ENCODE measurements around the gene EPHB1. TPM values are rescaled to one million over a fixed set of nuclear protein-coding genes. Genes with fewer than 3 reads are reported as not detected.

The EPHB1 gene
- total and polyA plus RNA-seq, 2 donors (not counting 3 experiments of a cell fraction or from before 2014, with no cell fraction given), result 1.3 to 5.2 TPM

DNA sequence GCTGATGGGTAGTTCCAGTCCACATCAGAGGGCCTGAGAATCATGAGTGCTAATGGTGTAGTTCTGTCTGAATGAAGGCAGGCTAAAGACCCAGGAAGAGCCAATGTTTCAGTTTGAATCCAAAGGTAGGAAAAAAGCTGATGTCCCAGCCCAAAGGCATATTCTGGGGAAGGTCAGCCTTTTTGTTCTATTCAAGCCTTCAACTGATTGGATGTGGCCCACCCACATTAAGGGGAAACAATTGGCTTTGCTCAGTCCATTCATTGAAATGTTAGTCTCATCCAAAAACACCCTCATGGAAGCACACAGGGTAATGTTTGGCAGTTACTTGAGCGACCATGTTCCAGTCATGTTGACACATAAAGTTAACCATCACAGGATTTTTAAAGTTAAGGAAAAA is 25.9 kb downstream of the EPHB1 start:
- H4K20me1 ChIP-seq (replicated peaks; ENCODE audit: control insufficient read depth, extremely low read depth, insufficient read depth, low read length), result no peaks in the 10 kb centered on the region
- H2AFZ ChIP-seq (ENCODE audit: low read depth, low read length), result no peak overlapping the region
- ChIA-PET CTCF (no interaction called here), POLR2A (no interaction called here)
- H3K4me2 ChIP-seq (ENCODE audit: insufficient read depth, low read length), result no peak overlapping the region
- H3K9me3 ChIP-seq (replicated peaks; ENCODE audit: control insufficient read depth, insufficient read depth, low read length), result no peaks in the 10 kb centered on the region
- intact Hi-C loops (cut with micrococcal nuclease) (no loop called here), dilution Hi-C loops (cut with MboI; ENCODE audit: extremely low pct_ligation_motif_present, low sequenced_read_pairs) (no loop called here)
- no peak for TF ChIP-seq FOS (IDR thresholded peaks at IDR 0.05; ENCODE audit: borderline replicate concordance, insufficient read depth, low read length)
- no peak for TF ChIP-seq GATA2 (IDR thresholded peaks at IDR 0.05; ENCODE audit: insufficient read depth, insufficient read length, low read depth, low read length)
- no peak for TF ChIP-seq CTCF (IDR thresholded peaks at IDR 0.05; ENCODE audit: extremely low read depth in 1 of 2, insufficient read depth in 1 of 2, low read depth in 1 of 2, low read length in 2 of 2)
- TF ChIP-seq MAX (IDR thresholded peaks at IDR 0.05; ENCODE audit: insufficient read depth, insufficient read length), result no peak
- no peak for TF ChIP-seq EZH2 (IDR thresholded peaks at IDR 0.05; ENCODE audit: borderline replicate concordance, low read depth, low read length, severe bottlenecking)
- no peak for TF ChIP-seq POLR2A (IDR thresholded peaks at IDR 0.05; ENCODE audit: low read depth, low read length)
- no peak for TF ChIP-seq JUN (IDR thresholded peaks at IDR 0.05; ENCODE audit: borderline replicate concordance, insufficient read depth, insufficient read length, low read depth)
- no peak for TF ChIP-seq POLR2AphosphoS5 (IDR thresholded peaks at IDR 0.05; ENCODE audit: insufficient read depth, low read depth, low read length)
- TF ChIP-seq MYC (IDR thresholded peaks at IDR 0.05; ENCODE audit: low read depth, low read length), result no peak
- H3K27me3 ChIP-seq (ENCODE audit: control insufficient read depth in 2 of 2, insufficient read depth in 2 of 2, low read length in 2 of 2), result no peaks in the 10 kb centered on the region
- no peaks in the 10 kb centered on the region for H3K79me2 ChIP-seq (ENCODE audit: control insufficient read depth, insufficient read depth, low read length)
- no peak overlapping the region for H3K27ac ChIP-seq (ENCODE audit: insufficient read depth, low read depth, low read length)
- no peak for FAIRE-seq
- H3K9ac ChIP-seq (replicated peaks; ENCODE audit: extremely low read depth, insufficient read depth, low read length), result no peak overlapping the region
- H3K36me3 ChIP-seq (ENCODE audit: control insufficient read depth in 2 of 2, extremely low read depth in 1 of 2, insufficient read depth in 2 of 2, low read length in 2 of 2), result no peaks in the 10 kb centered on the region
- no TSS peak for BruUV-seq (replicated peaks)
- no peak overlapping the region for H3K4me3 ChIP-seq (replicated peaks in 1 of 3; ENCODE audit: insufficient read depth in 1 of 3, low read depth in 1 of 3, low read length in 3 of 3)
- DNase-seq (ENCODE audit: low read depth, low spot score), result no peak
- no peaks in the 10 kb centered on the region for H3K4me1 ChIP-seq (ENCODE audit: control insufficient read depth, extremely low read depth, insufficient read depth, low read length)
- no peaks in the 10 kb centered on the region for H3K9me1 ChIP-seq (replicated peaks; ENCODE audit: control insufficient read depth, extremely low read depth, insufficient read depth, low read length)
